Neural progenitor cell (in vitro differentiated cells): Measurements from ENCODE around the gene FBP1. TPM values are rescaled to one million over a fixed set of nuclear protein-coding genes. Genes with fewer than 3 reads are reported as not detected.
"Not testable (repeated sequence)": the region's sequence is repeated elsewhere in the genome, so short reads cannot be mapped to it uniquely, and the experiment has no call there.

Experiments
- DNase-seq: peaks from one replicate; pipeline ENCODE4 v3.0.0-alpha.2; 2016; ENCODE audit warnings: low spot score
- H2AFZ ChIP-seq: fragments of 200-600 bp; sonication (generic); replicated peaks from 2 replicates; pipeline ENCODE4 v1.6.1; 2016; ENCODE audit warnings: antibody characterized with exemption
- H3F3A ChIP-seq: fragments of 200-600 bp; sonication (generic); 2 replicates; pipeline ENCODE4 v1.6.1; 2016; ENCODE audit warnings: antibody characterized with exemption, low read depth
- H3K27ac ChIP-seq: fragments of 200-600 bp; sonication (generic); 2 replicates; pipeline ENCODE4 v1.5.1; 2016; ENCODE audit warnings: mild to moderate bottlenecking
- H3K27me3 ChIP-seq: fragments of 200-600 bp; sonication (generic); 2 replicates; pipeline ENCODE4 v1.6.1; 2016; ENCODE audit warnings: mild to moderate bottlenecking, moderate library complexity
- H3K36me3 ChIP-seq: fragments of 200-600 bp; sonication (generic); 2 replicates; pipeline ENCODE4 v1.5.1; 2016
- H3K4me1 ChIP-seq: fragments of 200-600 bp; sonication (generic); 2 replicates; pipeline ENCODE4 v1.6.1; 2016; ENCODE audit warnings: mixed run types
- H3K4me2 ChIP-seq: fragments of 200-600 bp; sonication (generic); 2 replicates; pipeline ENCODE4 v1.6.1; 2016
- H3K4me3 ChIP-seq: fragments of 200-600 bp; sonication (generic); 2 replicates; pipeline ENCODE4 v1.5.1; 2016
- H3K79me2 ChIP-seq: fragments of 200-600 bp; sonication (generic); 2 replicates; pipeline ENCODE4 v1.6.1; 2016; ENCODE audit warnings: low read depth
- H3K9ac ChIP-seq: fragments of 200-600 bp; sonication (generic); 2 replicates; pipeline ENCODE4 v1.6.1; 2016
- H3K9me3 ChIP-seq: fragments of 200-600 bp; sonication (generic); 2 replicates; pipeline ENCODE4 v1.5.1; 2016; ENCODE audit warnings: low read depth
- H4K20me1 ChIP-seq: fragments of 200-600 bp; sonication (generic); 2 replicates; pipeline ENCODE4 v1.6.1; 2016; ENCODE audit warnings: low read depth
- H3K27ac Mint-ChIP-seq: 3 replicates; pipeline ENCODE4 v1.8.0; 2021; ENCODE audit warnings: mixed read lengths
- H3K27me3 Mint-ChIP-seq: 2 replicates; pipeline ENCODE4 v1.8.0; 2022; ENCODE audit warnings: low read depth, mild to moderate bottlenecking, inconsistent platforms, moderate library complexity, mixed read lengths; ENCODE audit not compliant: insufficient read depth
- H3K36me3 Mint-ChIP-seq: 3 replicates; pipeline ENCODE4 v1.8.0; 2021; ENCODE audit warnings: mixed read lengths
- H3K4me1 Mint-ChIP-seq: 3 replicates; pipeline ENCODE4 v1.8.0; 2021; ENCODE audit warnings: mixed read lengths
- H3K4me3 Mint-ChIP-seq: 3 replicates; pipeline ENCODE4 v1.8.0; 2021; ENCODE audit warnings: mild to moderate bottlenecking, moderate library complexity, mixed read lengths
- H3K9me3 Mint-ChIP-seq: 3 replicates; pipeline ENCODE4 v1.8.0; 2020; ENCODE audit warnings: mixed read lengths
- CTCF ChIP-seq: fragments of 200-600 bp; sonication (generic); IDR thresholded peaks from 2 replicates; pipeline ENCODE4 v1.5.1; 2017; ENCODE audit warnings: antibody characterized with exemption, mild to moderate bottlenecking
- EZH2 ChIP-seq: fragments of 200-600 bp; sonication (generic); IDR thresholded peaks from 2 replicates; pipeline ENCODE4 v1.6.1; 2017; ENCODE audit warnings: antibody characterized with exemption, mild to moderate bottlenecking, moderate library complexity
- EZH2phosphoT487 ChIP-seq: fragments of 200-600 bp; sonication (generic); IDR thresholded peaks from 2 replicates; pipeline ENCODE4 v1.6.1; 2017; ENCODE audit warnings: antibody characterized with exemption
- total RNA-seq: library from RNA; depleted of rRNA; stranded (reverse); fragments of >200 nt; gene quantifications from 2 replicates; pipeline ENCODE4 v1.2.3, GENCODE V29; 2015; ENCODE audit warnings: low replicate concordance

FBP1 gene
- total RNA-seq, 1 donor from 2014 or later, result not detected

- Histone ChIP-seq H3K4me1 (no peaks in the 10 kb centered on the region), H3K27me3 (no peaks in the 10 kb centered on the region), H3K36me3 (no peaks in the 10 kb centered on the region), H4K20me1 (no peaks in the 10 kb centered on the region), H2AFZ (peak within 1 kb of the TSS; percentile 76), H3K27ac (peak within 1 kb of the TSS; percentile 37), H3K4me3 (no peak within 1 kb of the TSS), H3K9me3 (no peaks in the 10 kb centered on the region), H3K4me2 (no peak within 1 kb of the TSS), H3F3A (no peaks in the 10 kb centered on the region), H3K9ac (no peak within 1 kb of the TSS), H3K79me2 (no peaks in the 10 kb centered on the region)
- H3K27ac Mint-ChIP-seq, result peak within 1 kb of the TSS; percentile 50
- no peak within 1 kb of the TSS for H3K4me3 Mint-ChIP-seq
- no peak for TF ChIP-seq EZH2phosphoT487
- no peak for TF ChIP-seq EZH2
- TF ChIP-seq CTCF, result no peak
- peaks cover 3% of the 10 kb centered on the region for H3K9me3 Mint-ChIP-seq
- no peak for DNase-seq
- H3K27me3 Mint-ChIP-seq, result peaks cover 8% of the 10 kb centered on the region
- no peaks in the 10 kb centered on the region for H3K36me3 Mint-ChIP-seq
- H3K4me1 Mint-ChIP-seq, result peaks cover 3% of the 10 kb centered on the region
Observed at GRCh38 chr9:94593459-94594345, 45.6 kb downstream of the FBP1 start, which contains the start of gene FBP2. Gene FBP2 (minus strand): TSS chr9:94593824. CDS start chr9:94593726, 98 bp downstream.

- not testable (repeated sequence) for H3K9me3 Mint-ChIP-seq, H3K4me3 Mint-ChIP-seq, H3K27me3 Mint-ChIP-seq, H4K20me1 ChIP-seq, H3K27ac ChIP-seq, H3K4me3 ChIP-seq, H3K4me2 ChIP-seq, H3K27me3 ChIP-seq, H2AFZ ChIP-seq, H3K4me1 Mint-ChIP-seq, H3K4me1 ChIP-seq, H3K79me2 ChIP-seq, DNase-seq, H3K9ac ChIP-seq, H3K27ac Mint-ChIP-seq, H3K36me3 ChIP-seq, H3F3A ChIP-seq, H3K36me3 Mint-ChIP-seq, H3K9me3 ChIP-seq
Observed at GRCh38 chr9:94592683-94593082, 46.6 kb downstream of the FBP1 start.

- Mint-ChIP-seq H3K4me1 (peaks cover 3% of the 10 kb centered on the region), H3K9me3 (peaks cover 3% of the 10 kb centered on the region), H3K36me3 (no peaks in the 10 kb centered on the region), H3K4me3 (no peak overlapping the region), H3K27me3 (peaks cover 8% of the 10 kb centered on the region), H3K27ac (peak overlapping the region; percentile 72)
- Histone ChIP-seq H3K79me2 (no peaks in the 10 kb centered on the region), H3K27me3 (no peaks in the 10 kb centered on the region), H3K9me3 (no peaks in the 10 kb centered on the region), H4K20me1 (no peaks in the 10 kb centered on the region), H3K9ac (no peak overlapping the region), H2AFZ (no peak overlapping the region), H3K4me1 (peaks cover under 1% of the 10 kb centered on the region), H3K4me3 (no peak overlapping the region), H3K36me3 (no peaks in the 10 kb centered on the region), H3F3A (no peaks in the 10 kb centered on the region), H3K27ac (no peak overlapping the region), H3K4me2 (no peak overlapping the region)
- TF ChIP-seq EZH2phosphoT487, result no peak
- DNase-seq, result no peak
Observed at GRCh38 chr9:94591876-94592275, 47.4 kb downstream of the FBP1 start.

- not testable (repeated sequence) for H3K79me2 ChIP-seq, H3K27me3 ChIP-seq, H3K9ac ChIP-seq, DNase-seq, H3K9me3 Mint-ChIP-seq, H3K27me3 Mint-ChIP-seq, H3K9me3 ChIP-seq, H3K4me1 Mint-ChIP-seq, H3K4me3 Mint-ChIP-seq, H4K20me1 ChIP-seq, H3K36me3 Mint-ChIP-seq, H3K27ac Mint-ChIP-seq, H3F3A ChIP-seq, H3K4me3 ChIP-seq, H3K4me2 ChIP-seq, H3K27ac ChIP-seq, H3K4me1 ChIP-seq, H2AFZ ChIP-seq, H3K36me3 ChIP-seq
Observed at GRCh38 chr9:94591046-94591545, 48.2 kb downstream of the FBP1 start.
